Choroid plexus epithelial cell (primary cell): Measurements from ENCODE around the gene HS6ST3.
A peak's percentile ranks its signal among the peaks of the same experiment; 100 is the strongest.

Experiments
- DNase-seq: peaks from one replicate; pipeline ENCODE4 v3.0.0-alpha.2; 2010; ENCODE audit warnings: low read depth
- H3K4me3 ChIP-seq: 2 replicates; pipeline ENCODE4 v1.5.1; 2011; ENCODE audit warnings: low read depth, mild to moderate bottlenecking, control low read depth, low read length, moderate library complexity
- TF ChIP-seq, protein P1 (sequence below): conservative IDR thresholded peaks from 2 replicates; pipeline ENCODE4 v1.5.1; 2011; ENCODE audit warnings: low read depth, mild to moderate bottlenecking, control low read depth, inconsistent platforms, low read length, moderate library complexity

Gene HS6ST3

DNA sequence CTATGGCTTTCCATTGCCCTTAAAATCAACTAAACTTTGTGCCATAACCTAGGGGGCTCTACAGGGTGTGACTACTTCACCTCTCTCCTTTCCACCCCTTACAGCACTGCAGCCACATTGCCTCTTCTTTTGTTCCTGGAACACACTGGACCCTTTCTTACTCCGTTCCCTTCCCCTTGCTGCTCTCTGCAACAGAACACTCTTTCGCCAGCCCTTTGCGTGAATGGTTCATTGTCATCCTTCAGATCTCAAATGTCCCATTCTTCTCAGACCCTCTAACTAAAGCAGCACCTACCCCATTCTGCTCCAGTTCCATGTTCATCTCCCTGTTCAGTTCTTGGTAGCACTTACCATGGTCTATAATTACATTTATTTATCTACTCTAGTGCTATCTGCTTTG, 696.1 kb downstream of the HS6ST3 start:
- no peak overlapping the region for H3K4me3 ChIP-seq
- DNase-seq: no peak
- TF ChIP-seq, protein P1, sequence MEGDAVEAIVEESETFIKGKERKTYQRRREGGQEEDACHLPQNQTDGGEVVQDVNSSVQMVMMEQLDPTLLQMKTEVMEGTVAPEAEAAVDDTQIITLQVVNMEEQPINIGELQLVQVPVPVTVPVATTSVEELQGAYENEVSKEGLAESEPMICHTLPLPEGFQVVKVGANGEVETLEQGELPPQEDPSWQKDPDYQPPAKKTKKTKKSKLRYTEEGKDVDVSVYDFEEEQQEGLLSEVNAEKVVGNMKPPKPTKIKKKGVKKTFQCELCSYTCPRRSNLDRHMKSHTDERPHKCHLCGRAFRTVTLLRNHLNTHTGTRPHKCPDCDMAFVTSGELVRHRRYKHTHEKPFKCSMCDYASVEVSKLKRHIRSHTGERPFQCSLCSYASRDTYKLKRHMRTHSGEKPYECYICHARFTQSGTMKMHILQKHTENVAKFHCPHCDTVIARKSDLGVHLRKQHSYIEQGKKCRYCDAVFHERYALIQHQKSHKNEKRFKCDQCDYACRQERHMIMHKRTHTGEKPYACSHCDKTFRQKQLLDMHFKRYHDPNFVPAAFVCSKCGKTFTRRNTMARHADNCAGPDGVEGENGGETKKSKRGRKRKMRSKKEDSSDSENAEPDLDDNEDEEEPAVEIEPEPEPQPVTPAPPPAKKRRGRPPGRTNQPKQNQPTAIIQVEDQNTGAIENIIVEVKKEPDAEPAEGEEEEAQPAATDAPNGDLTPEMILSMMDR: no peak

DNA sequence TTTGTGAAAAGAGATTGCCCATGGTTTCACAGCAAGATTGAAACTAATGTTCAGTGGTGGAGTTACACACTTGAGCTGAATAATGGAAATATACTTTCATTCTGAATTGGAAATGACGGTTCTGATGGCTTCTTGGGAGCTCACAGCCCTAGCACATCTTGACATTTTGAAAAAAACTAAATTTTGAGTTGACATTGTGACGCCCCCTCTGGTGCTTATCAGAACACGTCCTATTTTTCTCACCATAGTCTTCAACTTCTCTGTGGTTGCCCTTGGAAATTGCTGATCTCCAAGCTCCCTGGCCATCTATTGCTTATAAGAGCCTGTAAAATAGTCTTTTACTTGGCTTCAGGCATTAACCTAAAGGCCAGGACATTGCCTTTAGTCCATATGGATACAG, 702.3 kb downstream of the HS6ST3 start:
- no peak for DNase-seq
- no peak overlapping the region for H3K4me3 ChIP-seq
- TF ChIP-seq, protein P1: no peak

DNA sequence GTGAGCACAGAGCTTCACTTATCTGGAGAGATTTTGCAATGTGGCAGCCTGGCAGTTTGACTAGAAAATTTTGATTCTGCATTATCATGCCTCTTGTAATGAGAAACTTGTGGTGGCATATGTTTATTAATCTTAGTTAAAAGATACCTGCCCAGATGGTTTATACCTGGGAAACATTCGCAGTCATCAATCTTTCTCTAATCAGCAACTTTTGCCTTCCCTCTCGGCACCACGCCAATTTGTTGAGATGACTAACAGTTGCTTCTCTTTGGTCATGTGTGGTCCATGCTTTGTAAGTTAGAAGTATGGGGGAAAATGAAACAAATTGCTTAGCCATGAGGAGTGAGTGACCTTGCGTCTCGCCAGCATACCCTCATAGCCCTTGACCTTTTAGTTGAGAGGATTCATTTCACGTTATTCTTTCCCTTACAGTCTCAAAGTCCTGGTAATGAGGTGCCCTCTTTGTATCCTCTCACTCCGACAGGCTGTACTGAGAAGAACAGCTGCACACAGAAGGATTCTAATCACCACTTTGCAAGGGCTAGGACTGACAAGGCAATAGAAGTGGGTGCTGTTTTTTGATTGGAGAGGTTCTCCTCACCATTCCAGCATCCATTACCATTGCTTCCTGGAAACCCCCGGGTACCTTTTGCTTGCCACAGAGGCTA, 703.0 kb downstream of the HS6ST3 start:
- TF ChIP-seq, protein P1: no peak
- no peak for DNase-seq
- H3K4me3 ChIP-seq: no peak overlapping the region

DNA sequence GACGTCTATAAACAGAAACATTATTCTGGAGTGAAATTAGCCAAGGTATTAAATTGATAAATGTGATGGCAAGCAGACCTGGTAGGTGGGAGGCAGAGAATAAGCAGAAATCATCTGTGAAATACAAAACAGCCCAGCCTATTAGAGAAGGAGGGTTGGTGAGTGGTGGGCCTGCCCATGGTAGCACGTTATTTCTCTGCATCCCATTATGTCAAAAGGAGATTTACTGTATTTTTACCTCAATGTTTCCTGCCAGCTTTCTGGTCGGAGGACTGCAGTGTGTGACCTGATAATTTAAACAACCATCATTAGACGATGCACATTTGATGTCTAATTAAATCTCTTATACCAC, 703.5 kb downstream of the HS6ST3 start:
- H3K4me3 ChIP-seq: no peak overlapping the region
- TF ChIP-seq, protein P1: no peak
- no peak for DNase-seq

DNA sequence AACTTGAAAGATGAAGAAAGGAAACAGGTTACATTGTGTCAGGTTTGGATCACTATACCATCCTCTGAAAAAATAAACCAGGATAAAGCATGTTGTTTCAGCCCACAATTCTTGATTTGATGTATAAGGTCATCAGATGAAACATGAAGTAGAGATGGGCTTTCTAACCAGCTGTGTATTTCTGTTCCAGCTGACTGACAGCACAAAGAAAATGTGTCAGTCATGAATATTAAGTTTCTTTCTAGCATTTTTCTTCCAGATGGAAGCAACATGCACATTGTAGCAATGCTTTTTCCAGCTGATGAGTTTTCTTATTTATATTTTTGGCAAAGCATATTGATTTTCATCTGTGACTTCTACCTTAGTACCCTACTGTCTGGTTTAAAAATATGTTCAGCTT, 704.8 kb downstream of the HS6ST3 start:
- TF ChIP-seq, protein P1: no peak
- no peak for DNase-seq

DNA sequence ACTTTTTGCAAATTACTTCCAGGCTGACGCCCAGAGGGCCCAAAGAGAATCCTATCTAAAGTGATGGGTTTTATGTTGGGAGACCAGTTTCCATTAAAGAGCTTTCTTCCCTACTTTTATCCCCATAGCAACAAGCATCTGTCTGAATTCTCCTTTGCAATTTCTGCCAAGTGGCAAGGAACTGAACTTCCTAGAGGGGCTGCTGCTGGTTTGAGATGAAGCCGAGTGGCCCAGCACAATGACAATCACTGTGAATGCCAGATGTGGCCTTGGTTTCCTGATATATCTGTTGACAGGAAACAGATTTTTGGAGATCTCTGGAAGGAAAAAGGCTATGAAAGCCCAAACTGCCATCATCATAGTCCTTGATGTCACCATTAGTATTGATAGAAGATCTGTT, 705.8 kb downstream of the HS6ST3 start:
- no peak for DNase-seq
- no peak overlapping the region for H3K4me3 ChIP-seq
- TF ChIP-seq, protein P1: no peak

More for the DNA sequence above, 704.8 kb downstream of the HS6ST3 start:
- H3K4me3 ChIP-seq: no peak overlapping the region

DNA sequence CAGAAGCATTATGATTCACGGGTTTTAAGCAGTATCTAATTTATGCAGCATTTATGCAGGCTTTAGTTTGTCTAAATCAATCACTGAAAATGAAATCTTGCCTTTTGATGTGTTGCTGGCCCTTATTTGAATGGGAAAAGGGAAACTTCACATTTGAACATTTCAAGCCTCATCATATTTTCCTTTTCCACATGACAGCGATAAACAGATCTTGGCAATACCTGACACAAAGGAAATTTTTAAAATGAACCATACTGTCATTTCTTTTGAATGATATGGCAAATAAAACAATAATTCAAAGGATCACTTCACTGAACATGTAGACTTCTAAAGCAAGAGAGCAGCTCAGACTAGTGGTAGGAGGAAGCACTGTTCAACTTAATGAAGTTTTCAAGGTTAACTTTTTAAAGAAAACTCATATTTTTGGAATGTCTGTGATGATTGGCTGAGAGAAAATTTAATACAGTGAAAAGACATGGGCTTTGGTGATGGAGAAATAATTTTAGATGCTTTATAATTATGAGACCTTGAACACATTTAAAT, 706.3 kb downstream of the HS6ST3 start:
- TF ChIP-seq, protein P1: peak; percentile 62
- H3K4me3 ChIP-seq: no peak overlapping the region
- peak; percentile 53 for DNase-seq
